ENCODE results near the gene SLC44A4. TPM values are rescaled to one million over a fixed set of nuclear protein-coding genes. Genes with fewer than 3 reads are reported as not detected.
A peak's percentile ranks its signal among the peaks of the same experiment; 100 is the strongest.

SLC44A4 gene
- total and polyA plus RNA-seq, 9 of the 15 experiments (the other 6 are each of a cell fraction or from before 2014, with no cell fraction given), result 7.9 to 18.6 (median 11.2) TPM

GRCh38 chr6:31837369-31838113 lies 41.3 kb downstream of the SLC44A4 start (continued):
- TF ChIP-seq NBN (IDR thresholded peaks at IDR 0.05; ENCODE audit: low read depth), result no peak
- TF ChIP-seq TEAD1 (CRISPR knock-in tag; IDR thresholded peaks at IDR 0.05), result peak in 1 of 2 experiments; percentile 50; a peak in 1 of 4 replicates
- no peak for TF ChIP-seq GTF3C2 (IDR thresholded peaks at IDR 0.05; ENCODE audit: borderline replicate concordance, extremely low read depth, insufficient read length)
- TF ChIP-seq ETV6 (IDR thresholded peaks at IDR 0.05; ENCODE audit: borderline replicate concordance in 1 of 2, low read depth in 2 of 2, low read length in 1 of 2), result no peak
- TF ChIP-seq ETV6 (CRISPR knock-in tag; IDR thresholded peaks at IDR 0.05; ENCODE audit: borderline replicate concordance), result peak; percentile 39; the same call in 1 of the 2 replicates
- 0 out of 2 replicates have a peak, but pooled peaks have one; percentile 70 for TF ChIP-seq CAMTA2 (CRISPR knock-in tag; conservative IDR thresholded peaks at IDR 0.05)
- TF ChIP-seq SMAD4 (CRISPR knock-in tag; conservative IDR thresholded peaks at IDR 0.05), result 0 out of 2 replicates have a peak, but pooled peaks have one; percentile 17
- peak in 1 of 2 experiments; percentile 13; a peak in 2 of 4 replicates for TF ChIP-seq SIN3A (IDR thresholded peaks at IDR 0.05; ENCODE audit: borderline replicate concordance in 2 of 2, control insufficient read depth in 1 of 2, low read depth in 2 of 2, low read length in 2 of 2)
- TF ChIP-seq NR1H2 (CRISPR knock-in tag; IDR thresholded peaks at IDR 0.05), result 0 out of 2 replicates have a peak, but pooled peaks have one; percentile 20
- no peak for TF ChIP-seq E2F3 (CRISPR knock-in tag; IDR thresholded peaks at IDR 0.05)
- TF ChIP-seq TRIM28 (IDR thresholded peaks at IDR 0.05), result no peak
- TF ChIP-seq POLR2H (tag; IDR thresholded peaks at IDR 0.05; ENCODE audit: low read depth), result no peak
- no peak for TF ChIP-seq THRA (IDR thresholded peaks at IDR 0.05)
- peak; percentile 30; the same call in 1 of the 2 replicates for TF ChIP-seq TCF3 (CRISPR knock-in tag; IDR thresholded peaks at IDR 0.05)
- no peak for TF ChIP-seq PRMT5 (CRISPR knock-in tag; IDR thresholded peaks at IDR 0.05)
- 0 out of 2 replicates have a peak, but pooled peaks have one; percentile 66 for TF ChIP-seq DLX4 (CRISPR knock-in tag; IDR thresholded peaks at IDR 0.05)
- 0 out of 2 replicates have a peak, but pooled peaks have one; percentile 25 for TF ChIP-seq PREB (CRISPR knock-in tag; IDR thresholded peaks at IDR 0.05)
- no peak for TF ChIP-seq ZNF224 (CRISPR knock-in tag; IDR thresholded peaks at IDR 0.05)
- 0 out of 2 replicates have a peak, but pooled peaks have one; percentile 10 for TF ChIP-seq ZNF75A (CRISPR knock-in tag; IDR thresholded peaks at IDR 0.05)
- TF ChIP-seq SMARCC2 (IDR thresholded peaks at IDR 0.05; ENCODE audit: low read depth), result no peak
- peak; percentile 4 for TF ChIP-seq RBM39 (optimal IDR thresholded peaks at IDR 0.05; ENCODE audit: low read depth, low read length)
